CD4-positive, alpha-beta T cell treated with Interleukin-1 beta for 1 hour (primary cell): ENCODE data around the gene SELENOO.

Source experiments
- DNase-seq, 2 donors: peaks; one replicate each; pipeline ENCODE4 v3.0.0-alpha.2; 2020 to 2022

Gene SELENOO

DNA sequence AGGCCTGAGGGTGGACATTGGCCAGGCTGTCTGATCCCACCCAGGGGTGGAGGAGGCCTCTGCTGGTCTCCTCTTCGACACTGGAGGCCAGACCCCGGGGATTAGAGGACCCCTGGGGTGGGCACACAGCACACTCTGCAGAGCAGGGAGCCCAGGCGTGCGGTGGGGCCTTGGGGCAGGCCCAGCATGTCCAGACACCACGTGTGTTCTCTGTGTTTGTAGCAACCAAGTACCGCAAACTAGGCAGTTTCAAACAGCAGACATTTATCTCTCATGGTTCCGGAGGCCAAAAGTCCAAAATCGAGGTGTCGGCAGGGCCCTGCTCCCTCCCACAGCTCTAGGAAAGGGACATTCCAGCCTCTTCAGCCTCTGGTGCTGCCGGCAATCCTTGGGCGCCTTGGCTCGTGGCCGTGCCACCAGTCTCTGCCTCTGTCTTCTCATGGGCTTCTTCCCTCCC, 28.8 kb upstream of the SELENOO start:
- DNase-seq: no peak

DNA sequence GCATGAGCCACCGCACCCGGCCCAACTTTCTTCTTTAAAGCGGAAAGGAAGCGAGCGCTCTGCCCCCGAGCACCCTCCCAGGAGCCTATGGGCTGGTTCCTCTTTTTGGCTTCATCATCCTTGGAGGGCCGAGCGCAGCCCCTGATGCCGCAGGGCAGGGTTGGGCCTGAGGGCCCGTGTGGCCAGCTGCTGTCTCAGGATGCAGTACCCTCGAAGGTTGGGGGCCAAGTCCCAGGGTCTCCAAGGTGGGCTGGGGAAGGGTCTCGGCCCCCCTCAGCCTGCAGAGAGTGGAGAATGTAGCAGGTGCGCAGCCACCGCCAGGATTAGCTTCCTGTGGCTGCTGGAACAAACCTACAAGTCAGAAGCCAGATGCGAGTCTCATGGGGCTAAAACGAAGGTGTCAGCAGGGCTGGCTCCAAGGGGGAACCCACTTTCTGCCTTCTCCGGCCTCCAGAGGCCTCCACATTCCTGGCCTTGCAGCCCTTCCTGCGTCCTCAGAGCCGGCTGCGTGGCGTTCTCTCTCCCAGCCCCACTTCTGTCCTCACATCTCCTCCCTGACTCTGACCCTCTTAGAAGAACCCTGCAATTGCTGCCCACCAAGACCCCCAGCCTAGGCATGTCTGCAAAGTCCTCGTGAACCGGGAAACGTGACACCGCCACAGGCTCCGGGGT, 27.4 kb upstream of the SELENOO start:
- peak in 1 of 2 donors; percentile 44 for DNase-seq

DNA sequence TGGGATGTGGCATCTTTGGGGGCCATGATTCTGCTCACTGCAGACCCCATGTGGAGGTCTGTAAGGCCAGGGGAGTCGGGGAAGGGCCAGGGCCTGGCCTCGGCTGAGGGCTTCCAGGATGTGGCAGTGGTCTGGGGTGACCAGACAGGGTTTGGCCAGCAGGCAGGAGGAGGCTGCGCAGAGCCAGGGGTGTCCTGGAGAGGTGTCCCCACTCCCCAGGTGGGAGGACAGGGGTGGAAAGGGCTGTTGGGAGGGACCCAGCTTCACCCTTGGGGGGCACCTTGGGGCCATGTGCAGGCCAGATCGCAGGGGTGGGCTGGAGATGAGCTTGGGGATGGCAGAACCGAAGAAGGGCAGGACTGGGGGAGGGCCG, 26.8 kb upstream of the SELENOO start:
- DNase-seq: no peak

DNA sequence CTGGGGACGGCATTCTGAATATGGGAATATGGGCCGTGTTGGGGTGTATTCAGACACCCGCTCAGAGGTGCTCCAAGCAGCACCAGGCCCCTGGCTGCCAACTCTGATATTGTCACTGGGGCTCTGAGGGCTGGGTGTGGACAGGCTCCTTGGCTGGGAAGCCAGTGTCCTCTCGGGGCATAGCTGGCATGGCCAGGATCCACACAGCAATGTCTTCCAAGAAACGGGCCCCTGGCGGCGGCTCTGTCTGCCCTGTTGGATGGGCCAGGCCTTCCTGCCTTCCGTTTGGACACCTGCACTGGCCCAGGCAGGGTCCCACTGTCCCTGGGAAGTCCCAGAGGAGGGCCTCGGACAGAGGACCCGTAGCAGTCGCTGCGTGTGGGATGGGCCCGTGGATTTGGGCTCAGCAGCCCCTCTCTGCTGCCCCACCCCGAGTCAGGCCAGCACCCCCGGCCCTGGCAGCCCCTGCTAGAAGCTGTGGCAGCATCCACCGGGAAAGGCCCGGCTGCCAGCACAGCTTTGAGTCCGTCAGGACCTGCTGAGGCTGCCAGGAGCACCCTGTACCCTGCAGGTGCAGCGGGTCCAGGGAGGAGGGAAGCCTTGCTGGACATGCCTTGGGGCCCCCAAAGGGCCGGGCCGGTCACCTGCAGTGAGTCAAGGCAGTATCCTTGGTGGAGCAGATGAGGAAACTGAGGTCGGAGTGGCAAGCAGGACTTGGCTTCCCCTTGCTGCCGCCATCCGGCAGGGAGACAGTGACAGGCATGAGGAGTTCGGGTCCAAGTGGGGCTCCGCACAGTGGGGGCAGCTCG, 26.2 kb upstream of the SELENOO start:
- no peak for DNase-seq

DNA sequence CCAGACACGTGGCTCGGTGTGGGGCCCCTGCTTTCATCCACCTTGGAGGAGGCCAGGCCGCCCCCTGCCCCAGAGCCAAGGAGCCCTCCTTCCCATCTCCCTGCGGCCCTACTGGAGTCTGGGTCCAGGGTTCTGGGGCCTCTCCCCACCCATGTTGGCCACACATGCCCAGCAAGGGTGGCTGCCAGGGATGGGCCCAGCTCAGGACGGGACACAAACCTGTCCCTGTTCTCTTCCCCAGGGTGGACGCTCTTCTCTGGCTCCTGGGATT, 25.7 kb upstream of the SELENOO start:
- no peak for DNase-seq

DNA sequence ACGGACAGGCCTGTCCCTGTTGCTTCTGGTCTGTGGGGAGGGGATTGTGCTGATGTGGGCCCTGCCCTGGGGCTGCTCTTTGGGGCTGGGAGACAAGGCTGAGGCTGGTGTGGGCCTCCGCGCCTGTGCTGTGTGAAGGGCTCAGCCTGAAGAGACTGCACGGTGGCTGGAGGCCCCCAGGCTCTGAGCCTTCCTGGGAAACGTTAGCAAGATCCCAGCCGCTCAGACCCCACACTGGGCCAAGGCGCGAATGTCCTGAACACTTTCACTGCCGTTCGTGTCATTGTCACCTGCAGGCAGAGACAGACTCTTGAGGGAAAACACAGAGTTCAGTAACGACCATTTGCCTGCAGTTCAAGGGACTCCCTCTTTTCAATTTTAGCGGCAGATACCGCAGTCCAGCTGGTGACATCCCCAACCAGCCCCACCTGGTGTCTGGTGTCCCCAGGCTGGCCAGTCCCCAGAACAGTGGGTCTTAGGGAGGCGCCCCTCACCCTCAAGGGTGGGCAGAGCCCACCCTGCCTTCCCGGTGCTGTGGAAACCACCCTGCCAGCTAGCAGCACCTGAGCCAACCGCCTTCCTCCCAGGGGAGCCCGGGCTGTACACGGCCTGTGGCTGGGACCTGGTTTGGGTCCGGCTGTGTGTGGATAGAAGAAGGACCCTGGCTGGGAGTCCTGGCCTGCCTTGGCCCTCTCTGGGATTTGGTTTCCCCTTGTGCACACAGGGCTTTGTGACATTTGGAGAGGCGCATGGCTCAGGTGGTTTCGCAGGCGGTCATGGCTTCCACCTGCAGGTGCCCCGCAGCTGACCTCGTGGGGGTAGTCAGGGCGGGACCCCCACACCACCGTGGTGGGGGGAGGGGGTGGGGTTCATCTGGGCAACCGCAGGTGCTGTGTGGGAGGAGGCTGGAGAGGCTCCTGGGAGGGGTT, 24.6 kb upstream of the SELENOO start:
- no peak for DNase-seq

DNA sequence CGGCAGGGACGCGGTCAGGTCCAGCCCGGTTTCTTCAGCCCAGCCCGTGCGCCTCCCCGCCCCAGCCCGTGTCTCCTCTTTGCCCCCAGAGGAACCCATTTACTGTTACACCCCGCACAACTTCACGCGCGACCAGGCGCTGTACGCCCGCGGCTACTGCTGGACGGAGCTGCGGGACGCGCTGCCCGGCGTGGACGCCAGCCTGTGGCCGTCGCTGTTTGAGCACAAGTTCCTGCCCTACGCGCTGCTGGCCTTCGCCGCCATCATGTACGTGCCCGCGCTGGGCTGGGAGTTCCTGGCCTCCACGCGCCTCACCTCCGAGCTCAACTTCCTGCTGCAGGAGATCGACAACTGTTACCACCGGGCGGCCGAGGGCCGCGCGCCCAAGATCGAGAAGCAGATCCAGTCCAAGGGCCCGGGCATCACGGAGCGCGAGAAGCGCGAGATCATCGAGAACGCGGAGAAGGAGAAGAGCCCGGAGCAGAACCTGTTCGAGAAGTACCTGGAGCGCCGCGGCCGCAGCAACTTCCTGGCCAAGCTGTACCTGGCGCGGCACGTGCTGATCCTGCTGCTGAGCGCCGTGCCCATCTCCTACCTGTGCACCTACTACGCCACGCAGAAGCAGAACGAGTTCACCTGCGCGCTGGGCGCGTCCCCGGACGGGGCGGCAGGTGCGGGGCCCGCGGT, 23.8 kb upstream of the SELENOO start:
- DNase-seq: no peak

DNA sequence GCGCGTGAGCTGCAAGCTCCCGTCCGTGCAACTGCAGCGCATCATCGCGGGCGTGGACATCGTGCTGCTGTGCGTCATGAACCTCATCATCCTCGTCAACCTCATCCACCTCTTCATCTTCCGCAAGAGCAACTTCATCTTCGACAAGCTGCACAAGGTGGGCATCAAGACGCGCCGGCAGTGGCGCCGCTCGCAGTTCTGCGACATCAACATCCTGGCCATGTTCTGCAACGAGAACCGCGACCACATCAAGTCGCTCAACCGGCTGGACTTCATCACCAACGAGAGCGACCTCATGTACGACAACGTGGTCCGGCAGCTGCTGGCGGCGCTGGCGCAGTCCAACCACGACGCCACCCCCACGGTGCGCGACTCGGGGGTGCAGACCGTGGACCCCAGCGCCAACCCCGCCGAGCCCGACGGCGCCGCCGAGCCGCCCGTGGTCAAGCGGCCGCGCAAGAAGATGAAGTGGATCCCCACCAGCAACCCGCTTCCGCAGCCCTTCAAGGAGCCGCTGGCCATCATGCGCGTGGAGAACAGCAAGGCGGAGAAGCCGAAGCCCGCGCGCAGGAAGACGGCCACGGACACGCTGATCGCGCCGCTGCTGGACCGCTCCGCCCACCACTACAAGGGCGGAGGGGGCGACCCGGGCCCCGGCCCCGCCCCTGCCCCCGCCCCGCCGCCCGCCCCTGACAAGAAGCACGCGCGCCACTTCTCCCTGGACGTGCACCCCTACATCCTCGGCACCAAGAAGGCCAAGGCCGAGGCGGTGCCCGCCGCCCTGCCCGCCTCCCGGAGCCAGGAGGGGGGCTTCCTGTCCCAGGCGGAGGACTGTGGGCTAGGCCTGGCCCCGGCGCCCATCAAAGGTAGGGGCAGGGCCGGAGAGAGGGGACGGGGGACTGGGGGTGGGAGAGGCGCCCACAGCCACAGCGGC, 23.0 kb upstream of the SELENOO start:
- no peak for DNase-seq

DNA sequence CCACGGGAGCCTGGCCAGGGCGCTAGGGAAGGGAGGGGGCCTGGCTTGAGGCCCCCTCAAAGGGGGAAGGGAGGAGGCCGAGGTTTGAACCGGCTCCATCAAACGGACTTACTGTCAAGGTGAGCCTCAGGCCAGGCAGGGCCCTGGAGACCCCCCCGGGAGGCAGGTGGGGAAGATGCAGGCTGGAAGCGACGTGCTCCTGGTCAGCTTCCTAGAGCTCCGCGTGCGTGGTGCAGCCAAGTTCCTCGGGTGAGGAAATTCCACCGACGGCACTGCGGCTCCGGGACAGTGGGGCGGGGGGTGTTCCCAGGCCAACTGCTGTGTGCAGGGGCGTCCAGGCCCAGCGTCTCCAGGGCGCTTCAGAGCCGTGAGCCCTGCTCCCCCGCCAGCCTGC, 22.3 kb upstream of the SELENOO start:
- no peak for DNase-seq

DNA sequence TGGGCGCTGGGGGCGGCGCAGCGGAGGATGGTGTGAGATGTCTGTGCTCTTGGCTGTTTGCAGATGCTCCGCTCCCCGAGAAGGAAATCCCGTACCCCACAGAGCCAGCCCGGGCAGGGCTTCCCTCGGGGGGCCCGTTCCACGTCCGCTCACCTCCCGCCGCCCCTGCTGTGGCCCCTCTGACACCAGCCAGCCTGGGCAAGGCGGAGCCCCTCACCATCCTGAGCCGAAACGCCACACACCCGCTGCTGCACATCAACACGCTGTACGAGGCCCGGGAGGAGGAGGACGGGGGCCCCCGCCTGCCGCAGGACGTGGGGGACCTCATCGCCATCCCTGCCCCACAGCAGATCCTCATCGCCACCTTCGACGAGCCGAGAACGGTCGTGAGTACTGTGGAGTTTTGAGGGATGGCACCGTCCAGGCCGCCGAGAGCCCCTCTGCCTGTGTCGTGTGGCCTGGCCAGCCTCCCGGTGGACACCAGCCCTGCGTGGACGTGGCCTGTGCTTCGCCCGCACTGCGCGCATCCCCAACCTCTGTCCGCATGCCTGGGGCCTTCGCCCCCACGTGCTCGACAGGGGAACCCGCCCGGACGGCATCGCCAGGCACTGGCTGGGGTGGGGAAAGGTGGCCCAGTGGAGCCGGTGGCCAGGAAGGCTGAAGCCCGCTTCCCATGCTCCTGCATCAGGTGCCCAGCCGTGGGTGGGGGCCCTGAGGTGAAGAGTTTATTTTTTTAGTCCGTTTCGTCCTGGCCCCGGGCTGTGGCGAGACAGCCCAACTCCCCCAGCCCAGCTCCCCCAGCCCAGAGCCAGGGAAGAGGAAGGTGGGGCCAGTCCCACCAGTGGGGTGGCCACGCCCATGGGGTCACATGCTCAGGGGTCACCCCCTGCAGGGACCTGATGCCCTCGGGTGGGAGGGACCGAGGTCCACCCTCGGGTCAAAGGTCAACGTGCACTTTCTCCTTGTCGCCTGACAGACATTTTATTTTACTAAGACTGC, 21.6 kb upstream of the SELENOO start:
- DNase-seq: no peak

DNA sequence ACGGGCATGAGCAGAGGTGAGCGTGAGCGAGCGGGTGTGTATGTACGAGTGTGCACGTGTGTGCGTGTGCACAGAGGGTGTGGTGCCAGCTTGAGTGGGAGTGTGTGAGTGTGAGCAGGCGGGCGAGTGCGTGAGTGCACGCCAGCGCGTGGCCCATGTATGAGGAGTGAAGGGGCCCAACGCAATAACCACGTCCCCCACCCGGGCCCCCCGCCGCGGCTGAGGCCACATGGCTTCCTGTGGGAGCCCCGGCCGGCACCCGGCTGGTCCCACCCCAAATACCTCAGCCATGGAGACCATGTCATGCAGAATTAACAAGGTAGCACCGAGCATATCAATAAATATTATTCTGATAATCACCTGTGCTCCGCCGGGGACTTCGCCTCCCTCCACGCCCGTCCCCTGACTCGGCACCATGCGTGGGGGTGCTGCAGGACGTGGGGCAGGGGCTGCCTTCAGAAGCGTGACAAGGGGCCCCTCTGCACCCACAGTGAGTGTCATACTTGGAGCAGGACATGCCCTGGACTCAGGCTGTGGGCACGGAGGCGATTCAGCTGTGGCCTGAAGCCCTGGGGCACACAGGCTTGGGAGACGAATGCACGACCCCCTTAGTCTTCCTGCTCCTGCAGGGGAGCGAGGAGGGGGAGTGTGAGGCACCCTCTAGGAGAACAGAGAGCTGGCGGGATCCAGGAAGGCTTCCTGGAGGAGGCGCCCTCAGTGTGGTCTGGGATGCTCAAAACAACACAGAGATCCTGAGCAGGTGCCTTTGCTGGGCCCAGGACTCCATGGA, 20.7 kb upstream of the SELENOO start:
- no peak for DNase-seq

DNA sequence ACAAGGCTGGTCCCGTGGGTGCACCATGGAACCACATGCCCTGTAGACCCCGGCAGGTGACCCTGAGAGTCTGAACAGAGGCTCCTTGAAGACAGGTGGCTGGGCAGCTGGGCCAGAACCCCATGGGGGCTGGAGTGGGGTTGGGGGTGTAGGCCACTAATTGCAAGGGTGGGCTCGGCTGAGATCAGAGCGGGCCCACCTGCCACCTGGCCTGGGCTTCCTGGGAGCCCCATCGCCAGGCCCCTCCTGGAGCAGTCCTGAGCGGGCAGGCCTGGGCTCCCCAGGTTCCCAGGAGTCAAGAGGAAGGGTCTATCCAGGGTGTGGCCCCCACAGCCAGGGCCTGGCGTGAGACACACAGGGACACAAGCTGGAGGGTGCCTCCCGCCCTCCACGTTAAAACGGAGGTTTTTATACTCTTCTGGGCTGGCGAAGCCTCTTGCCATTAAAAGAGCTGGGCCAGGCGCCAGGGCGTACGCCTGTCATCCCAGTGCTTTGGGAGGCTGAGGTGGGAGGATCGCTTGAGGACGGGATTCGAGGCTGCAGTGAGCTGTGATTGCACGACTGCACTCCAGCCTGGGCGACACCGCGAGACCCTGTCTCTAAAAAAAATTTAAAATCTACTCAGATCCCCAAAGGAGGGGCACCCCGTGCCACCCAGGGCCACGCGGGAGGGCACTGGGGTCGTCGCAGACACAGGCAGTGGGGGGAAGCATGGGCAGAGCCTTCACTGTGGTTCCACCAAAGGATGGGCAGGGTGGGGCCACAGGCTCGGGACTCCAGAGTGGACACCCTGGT, 19.9 kb upstream of the SELENOO start:
- DNase-seq: no peak

DNA sequence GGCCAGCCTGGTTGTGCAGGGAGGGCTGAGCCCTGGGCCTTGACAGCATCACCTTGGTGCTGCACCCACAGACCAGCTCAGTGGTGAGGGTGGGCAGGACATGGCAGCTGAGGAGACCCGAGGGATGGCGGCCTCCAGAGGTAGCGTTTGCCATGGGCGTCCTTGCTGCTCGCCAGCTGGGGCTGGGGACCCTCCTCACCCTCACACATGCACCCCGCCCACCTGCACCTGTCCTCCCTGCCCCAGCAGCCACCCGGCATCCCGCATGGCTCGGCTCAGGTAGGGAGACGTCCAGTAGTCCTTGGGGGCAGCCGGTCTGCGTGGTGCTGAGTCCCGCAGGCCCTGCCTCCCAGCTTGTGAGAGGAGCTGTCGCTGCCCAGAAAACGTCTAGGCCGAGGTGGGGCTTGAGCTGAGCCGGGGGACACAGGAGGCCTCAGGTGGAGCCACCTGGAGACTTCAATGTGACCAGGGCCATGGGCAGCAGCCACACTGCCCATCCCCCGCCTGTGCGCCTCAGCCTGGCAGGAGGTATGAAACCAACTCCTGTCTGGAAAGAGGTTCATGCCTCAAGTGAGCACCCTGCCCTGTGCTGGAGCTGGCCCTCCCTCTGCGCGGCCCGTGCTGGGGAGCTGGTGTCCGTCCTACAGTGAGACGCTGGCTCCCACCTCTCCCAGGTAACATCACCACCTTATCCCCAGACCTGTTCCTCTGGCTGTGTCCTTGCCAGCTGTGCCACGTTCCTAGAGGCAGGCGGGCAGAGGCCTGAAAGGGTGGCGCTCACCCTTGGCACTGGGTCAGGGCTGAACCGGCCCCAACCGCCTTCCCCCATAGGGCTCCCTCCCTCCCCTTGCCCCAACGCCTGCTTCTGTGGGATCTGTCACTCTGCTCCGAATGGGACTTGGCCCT, 18.4 kb upstream of the SELENOO start:
- no peak for DNase-seq

DNA sequence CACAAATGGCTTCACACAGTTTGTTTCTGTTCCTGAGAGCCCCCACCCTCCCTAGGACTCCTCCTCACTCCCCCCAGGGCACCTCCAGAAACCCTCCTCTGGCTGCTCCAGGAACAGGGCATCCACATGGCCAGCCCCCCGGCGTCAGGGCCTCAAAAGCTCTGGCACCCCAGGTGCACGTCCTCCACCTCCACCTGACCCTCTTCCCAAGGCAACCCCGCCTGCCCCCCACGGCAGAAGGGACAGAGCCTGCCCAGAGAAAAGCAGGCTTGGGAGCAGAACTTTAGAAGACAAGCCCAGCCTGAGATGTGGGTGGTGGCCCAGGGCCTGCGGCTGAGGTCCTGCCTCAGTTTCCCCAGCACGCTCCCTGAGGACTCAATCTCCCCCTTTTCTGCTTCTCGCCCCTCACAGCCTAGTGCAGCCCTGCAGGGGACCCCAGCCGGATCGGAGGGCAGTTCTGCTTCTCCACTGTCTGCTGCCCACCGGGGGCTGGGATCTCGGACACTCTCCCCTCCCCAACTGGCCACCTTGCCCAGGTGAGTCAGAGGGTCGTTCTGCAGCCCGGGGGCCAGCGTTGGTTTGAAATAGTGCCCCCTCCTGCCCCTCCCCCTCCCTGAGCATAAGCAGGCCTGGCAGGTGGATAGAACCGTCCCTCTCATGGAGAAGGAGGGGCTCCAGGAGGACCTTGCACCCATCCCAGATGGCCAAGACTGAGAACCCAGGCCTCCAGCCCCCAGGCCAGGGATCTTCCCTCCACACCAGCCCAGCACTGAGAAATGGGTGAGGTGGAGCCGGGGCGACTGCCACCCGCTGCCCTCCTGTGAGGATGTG, 17.5 kb upstream of the SELENOO start:
- DNase-seq: no peak

DNA sequence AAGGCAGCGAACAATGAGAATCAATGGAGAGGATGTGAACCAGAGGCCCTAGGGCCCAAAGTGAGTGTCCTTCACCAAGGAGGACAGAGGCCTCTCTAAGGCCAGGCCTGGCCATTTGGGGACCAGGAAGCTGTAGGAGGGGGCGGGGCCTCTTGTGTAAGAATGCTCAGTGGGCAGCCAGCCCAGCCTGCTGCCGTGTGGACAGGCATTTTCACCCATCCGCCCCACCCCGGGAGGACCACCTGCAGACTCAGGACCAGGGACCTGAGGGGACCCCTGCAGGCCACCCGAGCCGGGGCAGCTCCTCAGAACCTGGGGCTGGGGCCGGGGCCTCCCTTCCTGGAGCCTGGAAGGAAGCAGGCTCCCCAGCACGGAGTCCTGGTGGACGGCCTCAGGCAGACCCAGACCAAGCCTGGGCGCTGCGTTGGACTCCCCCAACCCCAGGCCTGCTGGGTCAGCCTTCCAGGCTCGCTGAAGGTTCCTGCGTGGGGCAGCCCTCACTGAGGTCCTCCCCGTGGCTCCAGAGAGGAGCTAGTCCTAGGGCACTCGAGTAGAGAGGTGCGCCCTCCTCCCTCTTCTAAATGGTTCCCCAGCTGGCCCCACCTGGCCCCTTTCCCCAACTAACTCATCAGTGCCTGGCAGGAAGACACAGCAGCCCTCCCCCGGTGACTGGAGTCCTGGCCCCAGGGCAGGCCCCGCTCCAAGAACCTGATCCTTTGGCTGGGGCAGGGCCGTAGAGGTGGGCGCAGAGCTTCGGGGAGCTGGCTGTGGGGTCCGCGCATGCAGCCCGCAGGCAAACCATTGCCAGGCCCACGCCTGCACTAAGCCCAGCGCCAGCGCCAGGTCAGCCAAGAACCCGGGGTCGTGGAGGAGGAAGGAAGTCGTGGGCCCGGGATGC, 16.6 kb upstream of the SELENOO start:
- DNase-seq: no peak

DNA sequence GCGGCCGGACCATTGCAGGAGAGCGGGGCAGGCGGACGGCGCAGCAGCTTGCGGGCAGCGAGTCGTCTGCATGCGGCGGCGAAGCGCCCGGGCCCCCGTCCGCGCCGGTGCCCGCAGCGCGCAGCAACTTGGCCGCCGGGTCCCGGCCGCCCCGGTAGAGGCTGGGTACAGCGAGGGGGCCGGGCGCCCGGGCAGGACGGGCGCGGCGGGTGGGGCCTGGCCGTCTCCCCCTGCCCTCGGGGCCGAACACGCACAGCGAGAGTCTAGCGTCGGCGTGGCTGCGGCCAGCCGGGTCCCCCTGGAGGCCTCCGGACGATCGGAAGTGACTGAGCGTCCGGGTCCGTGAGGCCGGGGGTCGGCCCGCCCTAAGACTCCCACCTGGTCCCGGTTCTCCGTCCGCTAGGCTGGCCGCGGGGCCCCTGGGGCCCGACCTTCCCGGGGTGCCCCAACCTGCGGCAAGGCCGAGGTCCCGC, 15.9 kb upstream of the SELENOO start:
- DNase-seq: no peak
